ENCODE measurements around the gene MX1.

DNA sequence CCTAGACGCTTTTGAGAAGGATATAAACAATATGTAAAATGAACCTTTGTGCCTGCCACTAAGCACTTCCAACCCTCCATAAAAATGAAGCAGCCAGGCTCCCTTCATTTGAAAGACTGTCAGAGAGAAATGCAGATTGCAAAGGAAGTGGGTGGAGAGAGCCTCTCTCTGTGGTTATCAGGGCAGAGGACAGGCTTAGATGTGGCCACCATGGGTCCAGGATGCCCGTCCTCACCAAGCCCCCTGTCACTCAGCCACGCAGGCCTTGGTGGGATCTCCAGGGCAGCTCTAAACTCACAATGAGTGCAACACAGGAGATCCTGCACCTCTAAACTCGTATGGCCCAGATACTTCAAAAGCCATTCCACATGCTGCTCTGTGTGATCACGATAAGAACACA, 44.0 kb downstream of the MX1 start:
- TF ChIP-seq, protein P1, sequence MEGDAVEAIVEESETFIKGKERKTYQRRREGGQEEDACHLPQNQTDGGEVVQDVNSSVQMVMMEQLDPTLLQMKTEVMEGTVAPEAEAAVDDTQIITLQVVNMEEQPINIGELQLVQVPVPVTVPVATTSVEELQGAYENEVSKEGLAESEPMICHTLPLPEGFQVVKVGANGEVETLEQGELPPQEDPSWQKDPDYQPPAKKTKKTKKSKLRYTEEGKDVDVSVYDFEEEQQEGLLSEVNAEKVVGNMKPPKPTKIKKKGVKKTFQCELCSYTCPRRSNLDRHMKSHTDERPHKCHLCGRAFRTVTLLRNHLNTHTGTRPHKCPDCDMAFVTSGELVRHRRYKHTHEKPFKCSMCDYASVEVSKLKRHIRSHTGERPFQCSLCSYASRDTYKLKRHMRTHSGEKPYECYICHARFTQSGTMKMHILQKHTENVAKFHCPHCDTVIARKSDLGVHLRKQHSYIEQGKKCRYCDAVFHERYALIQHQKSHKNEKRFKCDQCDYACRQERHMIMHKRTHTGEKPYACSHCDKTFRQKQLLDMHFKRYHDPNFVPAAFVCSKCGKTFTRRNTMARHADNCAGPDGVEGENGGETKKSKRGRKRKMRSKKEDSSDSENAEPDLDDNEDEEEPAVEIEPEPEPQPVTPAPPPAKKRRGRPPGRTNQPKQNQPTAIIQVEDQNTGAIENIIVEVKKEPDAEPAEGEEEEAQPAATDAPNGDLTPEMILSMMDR (IDR thresholded peaks at IDR 0.05 in 2 of 3, conservative IDR thresholded peaks at IDR 0.05 in 1 of 3; ENCODE audit: borderline replicate concordance in 1 of 3, insufficient read depth in 1 of 3, low read depth in 2 of 3, low read length in 2 of 3): no peak
- no peak for TF ChIP-seq POLR2A (IDR thresholded peaks at IDR 0.05; ENCODE audit: borderline replicate concordance, extremely low read depth, insufficient read depth, insufficient read length)
- no peak for TF ChIP-seq TCF7L2 (IDR thresholded peaks at IDR 0.05; ENCODE audit: borderline replicate concordance, extremely low read depth, insufficient read depth, insufficient read length)
- no peak for TF ChIP-seq POLR2AphosphoS5 (IDR thresholded peaks at IDR 0.05; ENCODE audit: low read depth, low read length)
- no peak for TF ChIP-seq ZNF274 (IDR thresholded peaks at IDR 0.05; ENCODE audit: low read depth, low read length)
- TF ChIP-seq SRF (IDR thresholded peaks at IDR 0.05; ENCODE audit: low read depth): no peak
- TF ChIP-seq, protein P2, sequence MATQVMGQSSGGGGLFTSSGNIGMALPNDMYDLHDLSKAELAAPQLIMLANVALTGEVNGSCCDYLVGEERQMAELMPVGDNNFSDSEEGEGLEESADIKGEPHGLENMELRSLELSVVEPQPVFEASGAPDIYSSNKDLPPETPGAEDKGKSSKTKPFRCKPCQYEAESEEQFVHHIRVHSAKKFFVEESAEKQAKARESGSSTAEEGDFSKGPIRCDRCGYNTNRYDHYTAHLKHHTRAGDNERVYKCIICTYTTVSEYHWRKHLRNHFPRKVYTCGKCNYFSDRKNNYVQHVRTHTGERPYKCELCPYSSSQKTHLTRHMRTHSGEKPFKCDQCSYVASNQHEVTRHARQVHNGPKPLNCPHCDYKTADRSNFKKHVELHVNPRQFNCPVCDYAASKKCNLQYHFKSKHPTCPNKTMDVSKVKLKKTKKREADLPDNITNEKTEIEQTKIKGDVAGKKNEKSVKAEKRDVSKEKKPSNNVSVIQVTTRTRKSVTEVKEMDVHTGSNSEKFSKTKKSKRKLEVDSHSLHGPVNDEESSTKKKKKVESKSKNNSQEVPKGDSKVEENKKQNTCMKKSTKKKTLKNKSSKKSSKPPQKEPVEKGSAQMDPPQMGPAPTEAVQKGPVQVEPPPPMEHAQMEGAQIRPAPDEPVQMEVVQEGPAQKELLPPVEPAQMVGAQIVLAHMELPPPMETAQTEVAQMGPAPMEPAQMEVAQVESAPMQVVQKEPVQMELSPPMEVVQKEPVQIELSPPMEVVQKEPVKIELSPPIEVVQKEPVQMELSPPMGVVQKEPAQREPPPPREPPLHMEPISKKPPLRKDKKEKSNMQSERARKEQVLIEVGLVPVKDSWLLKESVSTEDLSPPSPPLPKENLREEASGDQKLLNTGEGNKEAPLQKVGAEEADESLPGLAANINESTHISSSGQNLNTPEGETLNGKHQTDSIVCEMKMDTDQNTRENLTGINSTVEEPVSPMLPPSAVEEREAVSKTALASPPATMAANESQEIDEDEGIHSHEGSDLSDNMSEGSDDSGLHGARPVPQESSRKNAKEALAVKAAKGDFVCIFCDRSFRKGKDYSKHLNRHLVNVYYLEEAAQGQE (IDR thresholded peaks at IDR 0.05; ENCODE audit: low read depth): no peak
- TF ChIP-seq FOSL1 (IDR thresholded peaks at IDR 0.05; ENCODE audit: low read depth): no peak
